ENCODE results near the gene NUDT19. TPM values are rescaled to one million over a fixed set of nuclear protein-coding genes. Genes with fewer than 3 reads are reported as not detected.

NUDT19 gene
- total and polyA plus RNA-seq, 9 of the 15 experiments (the other 6 are each of a cell fraction or from before 2014, with no cell fraction given) = 9.6 to 38.6 (median 14.4) TPM

GRCh38 chr19:32686847-32687475 is 4.7 kb upstream of the NUDT19 start (continued):
- peak; percentile 45; the same call in 1 of the 2 replicates for TF ChIP-seq ZNF324 (CRISPR knock-in tag; IDR thresholded peaks at IDR 0.05)
- TF ChIP-seq SMAD3 (CRISPR knock-in tag; conservative IDR thresholded peaks at IDR 0.05) = peak; percentile 93
- no peak for TF ChIP-seq ILF3 (IDR thresholded peaks at IDR 0.05; ENCODE audit: borderline replicate concordance)
- TF ChIP-seq ZNF449 (CRISPR knock-in tag; IDR thresholded peaks at IDR 0.05) = peak; percentile 94
- peak; percentile 91 for TF ChIP-seq ZNF766 (CRISPR knock-in tag; conservative IDR thresholded peaks at IDR 0.05)
- no peak for TF ChIP-seq ZNF12 (CRISPR knock-in tag; IDR thresholded peaks at IDR 0.05)
- TF ChIP-seq ARID2 (IDR thresholded peaks at IDR 0.05) = no peak
- no peak for TF ChIP-seq RBM34 (IDR thresholded peaks at IDR 0.05; ENCODE audit: borderline replicate concordance, insufficient read depth, low read length)
- TF ChIP-seq ZNF589 (CRISPR knock-in tag; IDR thresholded peaks at IDR 0.05; ENCODE audit: low read depth) = peak; percentile 86
- TF ChIP-seq SNIP1 (IDR thresholded peaks at IDR 0.05; ENCODE audit: low read depth) = no peak
- no peak for TF ChIP-seq TFAP4 (CRISPR knock-in tag; IDR thresholded peaks at IDR 0.05; ENCODE audit: borderline replicate concordance)
- TF ChIP-seq JUND (IDR thresholded peaks at IDR 0.05; ENCODE audit: borderline replicate concordance, low read depth, low read length) = no peak
- peak; percentile 77; the same call in 1 of the 3 replicates for TF ChIP-seq JUND (tag; IDR thresholded peaks at IDR 0.05; ENCODE audit: borderline replicate concordance, low read depth, low read length)
- TF ChIP-seq, protein P1, sequence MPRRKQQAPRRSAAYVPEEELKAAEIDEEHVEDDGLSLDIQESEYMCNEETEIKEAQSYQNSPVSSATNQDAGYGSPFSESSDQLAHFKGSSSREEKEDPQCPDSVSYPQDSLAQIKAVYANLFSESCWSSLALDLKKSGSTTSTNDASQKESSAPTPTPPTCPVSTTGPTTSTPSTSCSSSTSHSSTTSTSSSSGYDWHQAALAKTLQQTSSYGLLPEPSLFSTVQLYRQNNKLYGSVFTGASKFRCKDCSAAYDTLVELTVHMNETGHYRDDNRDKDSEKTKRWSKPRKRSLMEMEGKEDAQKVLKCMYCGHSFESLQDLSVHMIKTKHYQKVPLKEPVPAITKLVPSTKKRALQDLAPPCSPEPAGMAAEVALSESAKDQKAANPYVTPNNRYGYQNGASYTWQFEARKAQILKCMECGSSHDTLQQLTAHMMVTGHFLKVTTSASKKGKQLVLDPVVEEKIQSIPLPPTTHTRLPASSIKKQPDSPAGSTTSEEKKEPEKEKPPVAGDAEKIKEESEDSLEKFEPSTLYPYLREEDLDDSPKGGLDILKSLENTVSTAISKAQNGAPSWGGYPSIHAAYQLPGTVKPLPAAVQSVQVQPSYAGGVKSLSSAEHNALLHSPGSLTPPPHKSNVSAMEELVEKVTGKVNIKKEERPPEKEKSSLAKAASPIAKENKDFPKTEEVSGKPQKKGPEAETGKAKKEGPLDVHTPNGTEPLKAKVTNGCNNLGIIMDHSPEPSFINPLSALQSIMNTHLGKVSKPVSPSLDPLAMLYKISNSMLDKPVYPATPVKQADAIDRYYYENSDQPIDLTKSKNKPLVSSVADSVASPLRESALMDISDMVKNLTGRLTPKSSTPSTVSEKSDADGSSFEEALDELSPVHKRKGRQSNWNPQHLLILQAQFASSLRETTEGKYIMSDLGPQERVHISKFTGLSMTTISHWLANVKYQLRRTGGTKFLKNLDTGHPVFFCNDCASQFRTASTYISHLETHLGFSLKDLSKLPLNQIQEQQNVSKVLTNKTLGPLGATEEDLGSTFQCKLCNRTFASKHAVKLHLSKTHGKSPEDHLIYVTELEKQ (CRISPR knock-in tag; IDR thresholded peaks at IDR 0.05) = peak; percentile 86
- TF ChIP-seq TAF7 (tag; IDR thresholded peaks at IDR 0.05) = peak; percentile 65; the same call in 1 of the 2 replicates
- TF ChIP-seq ZNF197 (CRISPR knock-in tag; IDR thresholded peaks at IDR 0.05; ENCODE audit: low read depth) = peak; percentile 71; the same call in 1 of the 2 replicates
- TF ChIP-seq ATF1 (CRISPR knock-in tag; IDR thresholded peaks at IDR 0.05) = no peak
- peak; percentile 63 for TF ChIP-seq ATF1 (tag; IDR thresholded peaks at IDR 0.05)
- peak; percentile 37; the same call in 1 of the 2 replicates for TF ChIP-seq ZBTB26 (CRISPR knock-in tag; IDR thresholded peaks at IDR 0.05)
- TF ChIP-seq CCAR2 (IDR thresholded peaks at IDR 0.05; ENCODE audit: low read depth, low read length) = no peak
- TF ChIP-seq LARP7 (IDR thresholded peaks at IDR 0.05) = no peak
- peak; percentile 91 for TF ChIP-seq ZNF79 (CRISPR knock-in tag; IDR thresholded peaks at IDR 0.05; ENCODE audit: low read depth)

All from K562 (cell line).